HG03097 (cell line): ENCODE results near the gene POLDIP3.
"Not testable (repeated sequence)": the region's sequence is repeated elsewhere in the genome, so short reads cannot be mapped to it uniquely, and the experiment has no call there.

Experiments
- ATAC-seq: cut with Tn5 transposase; IDR thresholded peaks from one replicate; pipeline ENCODE4 v1.9.1; 2021; ENCODE audit not compliant: unreplicated experiment, low FRiP score

POLDIP3 gene

GRCh38 chr22:42561856-42562255, 52.8 kb downstream of the POLDIP3 start:
- no peak for ATAC-seq

GRCh38 chr22:42560781-42561180, 53.9 kb downstream of the POLDIP3 start:
- no peak for ATAC-seq

GRCh38 chr22:42560381-42560780, 54.3 kb downstream of the POLDIP3 start:
- ATAC-seq, result no peak

DNA sequence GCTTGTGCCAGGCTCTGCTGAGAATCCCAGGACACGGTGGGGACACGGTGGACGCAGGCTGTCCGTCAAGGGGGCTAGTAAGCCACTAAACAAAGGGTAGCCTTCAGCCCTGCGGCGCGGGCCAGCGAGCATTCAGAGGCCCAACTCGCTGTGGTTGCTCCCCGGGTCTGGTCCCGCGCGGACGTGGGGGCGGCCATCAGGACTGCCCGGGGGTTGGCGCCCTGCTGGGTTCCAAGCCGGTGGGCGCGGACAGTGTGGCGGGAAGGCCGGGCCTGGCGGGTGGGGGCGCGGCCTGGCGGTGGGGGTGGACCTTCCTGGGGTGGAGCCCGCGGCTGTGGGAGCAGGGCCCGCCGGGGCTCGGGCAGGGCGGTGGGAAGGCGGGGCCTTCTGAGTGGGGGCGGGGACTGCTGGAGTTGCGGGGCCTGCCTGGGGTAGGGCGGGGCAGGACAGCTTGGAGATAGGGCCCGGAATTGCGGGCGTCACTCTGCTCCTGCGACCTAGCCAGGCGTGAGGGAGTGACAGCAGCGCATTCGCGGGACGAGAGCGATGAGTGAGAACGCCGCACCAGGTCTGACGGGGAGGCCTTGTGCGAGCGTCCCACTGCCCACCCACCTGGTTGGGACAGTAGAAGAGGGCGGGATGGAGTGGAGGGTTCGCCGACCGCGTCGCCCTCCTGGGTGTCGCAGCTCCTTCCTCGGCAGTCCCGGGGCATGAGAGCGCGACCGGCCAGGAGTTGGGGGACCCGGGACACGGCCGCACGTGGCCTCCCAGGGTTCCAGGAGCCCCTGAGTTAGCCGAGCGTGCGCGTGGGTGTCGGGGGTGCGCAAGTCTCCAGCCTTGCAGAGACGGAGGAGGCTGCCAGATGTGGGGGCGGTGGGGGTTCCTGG, 61.0 kb downstream of the POLDIP3 start, which contains the start of gene SERHL2:
Gene SERHL2, plus strand, starts transcription at position 482 of the 887 bp plus-strand sequence. Its CDS starts 65 bp downstream, at position 547.
- ATAC-seq, result peak; percentile 40

DNA sequence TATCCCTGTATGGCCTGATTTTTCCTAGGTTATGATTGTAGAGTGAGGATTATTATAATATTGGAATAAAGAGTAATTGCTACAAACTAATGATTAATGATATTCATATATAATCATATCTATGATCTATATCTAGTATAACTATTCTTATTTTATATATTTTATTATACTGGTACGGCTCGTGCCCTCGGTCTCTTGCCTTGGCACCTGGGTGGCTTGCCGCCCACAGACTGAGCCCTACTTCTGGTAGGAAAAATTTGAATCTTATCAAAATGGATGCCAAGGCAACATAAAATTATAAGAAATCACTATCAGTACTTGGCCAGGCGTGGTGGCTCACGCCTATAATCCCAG, 62.4 kb downstream of the POLDIP3 start:
- not testable (repeated sequence) for ATAC-seq

GRCh38 chr22:42549331-42550060, 65.2 kb downstream of the POLDIP3 start:
- ATAC-seq, result no peak

- no peak for ATAC-seq
Observed at GRCh38 chr22:42548597-42549330, 65.9 kb downstream of the POLDIP3 start.

DNA sequence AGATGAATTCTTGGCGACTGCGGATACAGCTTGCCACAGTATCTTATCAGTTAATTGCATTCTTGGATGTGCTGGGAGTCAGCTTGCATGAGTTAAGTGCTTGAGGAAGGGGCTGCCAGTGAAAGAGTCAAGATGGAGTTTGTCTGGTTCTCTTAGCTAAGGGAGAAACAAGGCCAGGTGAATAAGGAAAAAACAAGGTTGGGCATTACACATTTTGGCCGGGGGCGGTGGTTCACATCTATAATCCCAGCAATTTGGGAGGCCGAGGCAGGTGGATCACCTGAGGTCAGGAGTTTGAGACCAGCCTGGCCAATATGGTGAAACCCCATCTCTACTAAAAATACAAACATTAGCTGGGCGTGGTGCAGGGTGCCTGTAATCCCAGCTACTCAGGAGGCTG, 66.6 kb downstream of the POLDIP3 start:
- not testable (repeated sequence) for ATAC-seq

- no peak for ATAC-seq
Observed at GRCh38 chr22:42547562-42547961, 67.1 kb downstream of the POLDIP3 start.

DNA sequence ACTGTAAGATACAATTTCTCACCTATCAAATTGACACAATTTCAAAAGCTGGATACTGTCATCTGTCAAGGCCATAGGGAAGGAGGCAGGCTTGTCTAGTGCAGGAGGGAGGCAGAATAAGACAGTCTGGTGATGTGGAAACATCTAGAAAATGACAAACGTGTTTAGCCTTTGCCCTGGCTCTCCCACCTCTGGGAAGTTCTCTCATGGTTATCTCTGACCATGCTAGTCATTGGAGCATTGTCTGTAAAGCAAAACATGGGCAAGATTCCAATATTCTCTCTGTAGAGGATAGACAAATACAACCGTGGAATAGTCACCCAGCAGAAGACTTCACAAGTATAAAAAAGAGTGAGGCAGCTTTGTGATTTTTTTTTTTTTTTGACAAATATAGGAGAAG, 70.0 kb downstream of the POLDIP3 start:
- no peak for ATAC-seq

DNA sequence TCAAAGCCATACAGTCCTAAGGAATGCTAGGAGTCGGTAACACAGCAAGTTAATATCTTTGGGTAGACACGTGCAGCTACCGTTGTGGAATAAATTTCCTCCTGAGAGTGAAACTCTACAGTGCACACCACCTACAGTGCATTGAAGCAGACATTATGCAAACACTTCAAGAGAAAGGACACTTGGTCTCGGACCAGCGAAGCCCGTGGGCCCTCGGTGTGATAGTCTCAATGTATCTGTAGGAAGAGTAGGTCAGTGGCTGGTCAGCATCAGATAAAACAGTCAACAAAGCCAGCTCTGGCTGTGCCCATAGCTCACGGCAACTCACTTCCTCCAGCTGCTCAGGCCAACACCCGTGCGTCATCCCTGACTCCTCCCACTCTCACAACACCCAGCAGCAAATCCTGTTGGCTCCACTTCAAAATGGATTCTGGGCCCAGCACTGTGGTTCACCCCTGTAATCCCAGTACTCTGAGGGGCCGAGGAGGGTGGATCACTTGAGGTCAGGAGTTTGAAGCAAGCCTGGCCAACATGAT, 75.4 kb downstream of the POLDIP3 start:
- ATAC-seq, result not testable (repeated sequence)

- ATAC-seq, result not testable (repeated sequence)
Observed at GRCh38 chr22:42537199-42537831, 77.4 kb downstream of the POLDIP3 start.

DNA sequence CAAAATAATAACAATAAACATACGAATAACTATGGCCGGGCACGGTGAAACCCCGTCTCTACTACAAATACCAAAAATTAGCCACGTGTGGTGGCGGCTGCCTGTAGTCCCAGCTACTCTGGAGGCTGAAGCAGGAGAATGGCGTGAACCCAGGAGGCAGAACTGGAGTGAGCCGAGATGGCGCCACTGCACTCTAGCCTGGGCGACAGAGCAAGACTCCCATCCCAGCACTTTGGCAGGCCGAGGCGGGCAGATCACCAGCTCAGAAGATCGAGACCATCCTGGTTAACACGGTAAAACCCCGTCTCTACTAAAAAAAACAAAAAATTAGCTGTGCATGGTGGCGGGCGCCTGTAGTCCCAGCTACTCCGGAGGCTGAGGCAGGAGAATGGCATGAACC, 78.0 kb downstream of the POLDIP3 start:
- ATAC-seq, result not testable (repeated sequence)

GRCh38 chr22:42536166-42536565, 78.5 kb downstream of the POLDIP3 start:
- no peak for ATAC-seq

DNA sequence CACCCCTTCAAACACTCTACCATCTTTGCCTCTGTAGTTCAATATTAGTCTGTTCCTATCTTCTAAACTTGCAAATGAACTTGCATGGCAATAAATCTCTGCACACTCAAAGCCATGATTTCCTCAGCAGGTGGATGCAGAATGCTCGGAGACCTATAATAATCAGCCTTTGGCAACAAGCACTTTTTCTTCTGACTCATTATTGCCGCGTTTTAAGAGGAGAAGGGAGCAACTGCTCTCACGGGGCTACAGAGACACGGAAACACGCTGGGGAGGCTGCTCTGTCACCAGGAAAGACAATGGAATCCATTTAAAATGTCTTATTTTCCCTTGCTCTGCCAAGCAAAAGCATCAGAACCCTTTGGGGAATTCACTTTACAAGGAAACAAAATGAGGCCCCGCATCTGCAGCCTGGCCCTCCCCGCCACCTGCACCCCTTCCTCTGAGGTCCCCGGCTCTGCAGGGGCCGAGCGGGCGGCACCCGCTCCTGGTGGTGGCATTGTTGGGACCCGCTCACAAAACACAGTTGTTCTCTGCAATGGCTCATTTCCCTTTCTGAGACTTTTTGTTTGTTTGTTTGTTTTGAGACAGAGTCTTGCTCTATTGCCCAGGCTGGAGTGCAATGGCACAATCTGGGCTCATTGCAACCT, 79.5 kb downstream of the POLDIP3 start:
- ATAC-seq, result not testable (repeated sequence)
